ENCODE measurements around the gene TBC1D1.

DNA sequence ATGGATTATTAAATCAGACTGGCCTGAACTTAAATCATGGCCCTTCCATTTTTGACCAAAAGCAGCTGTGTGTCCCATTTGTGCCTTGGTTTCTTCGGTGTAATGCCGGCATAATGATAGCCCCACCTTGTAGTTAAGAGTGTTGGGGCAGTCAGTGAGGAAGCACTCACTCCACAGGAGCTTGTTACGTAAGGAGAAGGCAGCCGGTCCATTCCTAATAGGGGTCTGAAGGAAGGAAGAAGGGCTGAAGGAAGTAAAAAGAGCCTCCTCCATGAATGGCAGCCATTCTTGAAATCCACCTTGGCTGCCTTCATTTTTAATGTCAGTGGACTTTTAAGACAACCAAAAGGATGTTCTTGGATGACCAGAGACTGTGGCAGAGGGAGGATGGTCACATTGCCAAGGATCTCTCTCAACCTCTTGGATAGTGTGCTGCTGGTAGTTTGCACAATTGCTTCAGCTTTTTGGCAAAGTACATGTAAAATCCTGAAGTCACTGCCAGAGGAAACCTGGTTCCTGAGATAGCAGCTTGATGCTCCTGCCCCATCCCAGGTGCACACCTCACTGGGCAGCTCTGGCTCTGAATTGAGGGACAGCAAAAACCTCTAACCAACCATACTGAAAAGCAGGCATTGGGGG is 182.8 kb downstream of the TBC1D1 start:
- TF ChIP-seq ZFP3 (CRISPR knock-in tag; IDR thresholded peaks at IDR 0.05), result no peak
- TF ChIP-seq, protein P1, sequence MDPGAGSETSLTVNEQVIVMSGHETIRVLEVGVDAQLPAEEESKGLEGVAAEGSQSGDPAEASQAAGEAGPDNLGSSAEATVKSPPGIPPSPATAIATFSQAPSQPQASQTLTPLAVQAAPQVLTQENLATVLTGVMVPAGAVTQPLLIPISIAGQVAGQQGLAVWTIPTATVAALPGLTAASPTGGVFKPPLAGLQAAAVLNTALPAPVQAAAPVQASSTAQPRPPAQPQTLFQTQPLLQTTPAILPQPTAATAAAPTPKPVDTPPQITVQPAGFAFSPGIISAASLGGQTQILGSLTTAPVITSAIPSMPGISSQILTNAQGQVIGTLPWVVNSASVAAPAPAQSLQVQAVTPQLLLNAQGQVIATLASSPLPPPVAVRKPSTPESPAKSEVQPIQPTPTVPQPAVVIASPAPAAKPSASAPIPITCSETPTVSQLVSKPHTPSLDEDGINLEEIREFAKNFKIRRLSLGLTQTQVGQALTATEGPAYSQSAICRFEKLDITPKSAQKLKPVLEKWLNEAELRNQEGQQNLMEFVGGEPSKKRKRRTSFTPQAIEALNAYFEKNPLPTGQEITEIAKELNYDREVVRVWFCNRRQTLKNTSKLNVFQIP (CRISPR knock-in tag; IDR thresholded peaks at IDR 0.05; ENCODE audit: borderline replicate concordance, low read depth), result no peak
- no peak for TF ChIP-seq TOX (CRISPR knock-in tag; IDR thresholded peaks at IDR 0.05; ENCODE audit: borderline replicate concordance)
- TF ChIP-seq RARB (CRISPR knock-in tag; IDR thresholded peaks at IDR 0.05), result no peak
- TF ChIP-seq, protein P2, sequence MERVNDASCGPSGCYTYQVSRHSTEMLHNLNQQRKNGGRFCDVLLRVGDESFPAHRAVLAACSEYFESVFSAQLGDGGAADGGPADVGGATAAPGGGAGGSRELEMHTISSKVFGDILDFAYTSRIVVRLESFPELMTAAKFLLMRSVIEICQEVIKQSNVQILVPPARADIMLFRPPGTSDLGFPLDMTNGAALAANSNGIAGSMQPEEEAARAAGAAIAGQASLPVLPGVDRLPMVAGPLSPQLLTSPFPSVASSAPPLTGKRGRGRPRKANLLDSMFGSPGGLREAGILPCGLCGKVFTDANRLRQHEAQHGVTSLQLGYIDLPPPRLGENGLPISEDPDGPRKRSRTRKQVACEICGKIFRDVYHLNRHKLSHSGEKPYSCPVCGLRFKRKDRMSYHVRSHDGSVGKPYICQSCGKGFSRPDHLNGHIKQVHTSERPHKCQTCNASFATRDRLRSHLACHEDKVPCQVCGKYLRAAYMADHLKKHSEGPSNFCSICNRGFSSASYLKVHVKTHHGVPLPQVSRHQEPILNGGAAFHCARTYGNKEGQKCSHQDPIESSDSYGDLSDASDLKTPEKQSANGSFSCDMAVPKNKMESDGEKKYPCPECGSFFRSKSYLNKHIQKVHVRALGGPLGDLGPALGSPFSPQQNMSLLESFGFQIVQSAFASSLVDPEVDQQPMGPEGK (CRISPR knock-in tag; IDR thresholded peaks at IDR 0.05; ENCODE audit: borderline replicate concordance), result no peak
- TF ChIP-seq ZFP30 (CRISPR knock-in tag; IDR thresholded peaks at IDR 0.05), result no peak
- TF ChIP-seq, protein P3, sequence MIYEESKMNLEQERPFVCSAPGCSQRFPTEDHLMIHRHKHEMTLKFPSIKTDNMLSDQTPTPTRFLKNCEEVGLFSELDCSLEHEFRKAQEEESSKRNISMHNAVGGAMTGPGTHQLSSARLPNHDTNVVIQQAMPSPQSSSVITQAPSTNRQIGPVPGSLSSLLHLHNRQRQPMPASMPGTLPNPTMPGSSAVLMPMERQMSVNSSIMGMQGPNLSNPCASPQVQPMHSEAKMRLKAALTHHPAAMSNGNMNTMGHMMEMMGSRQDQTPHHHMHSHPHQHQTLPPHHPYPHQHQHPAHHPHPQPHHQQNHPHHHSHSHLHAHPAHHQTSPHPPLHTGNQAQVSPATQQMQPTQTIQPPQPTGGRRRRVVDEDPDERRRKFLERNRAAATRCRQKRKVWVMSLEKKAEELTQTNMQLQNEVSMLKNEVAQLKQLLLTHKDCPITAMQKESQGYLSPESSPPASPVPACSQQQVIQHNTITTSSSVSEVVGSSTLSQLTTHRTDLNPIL (CRISPR knock-in tag; IDR thresholded peaks at IDR 0.05; ENCODE audit: low read depth), result no peak
